Esophagus squamous epithelium (tissue), 4 donors: ENCODE results near the gene TMEM128.

Experiments used
- CTCF ChIP-seq, 6 experiments: fragments of 450-650 bp in 4 of 6; fragments of 200-600 bp in 2 of 6; sonication (generic) in 2 of 6; IDR thresholded peaks; one replicate each; pipeline ENCODE4 v1.5.1; 2016 to 2019; ENCODE audit warnings: antibody characterized with exemption in 6 of 6, mild to moderate bottlenecking in 4 of 6, moderate library complexity in 4 of 6
- POLR2A ChIP-seq, 4 donors: fragments of 450-650 bp; IDR thresholded peaks; one replicate each; pipeline ENCODE4 v1.6.1; 2017; ENCODE audit warnings: antibody characterized with exemption in 4 of 4, mild to moderate bottlenecking in 4 of 4, moderate library complexity in 3 of 4

- TF ChIP-seq CTCF (IDR thresholded peaks at IDR 0.05) (no peak), POLR2A (IDR thresholded peaks at IDR 0.05) (no peak)
Observed at GRCh38 chr4:4227510-4228355, 20.3 kb downstream of the TMEM128 start.
